DOHH2 (cell line): ENCODE measurements around the gene IFT122.

Experiments used
- EZH2phosphoT487 ChIP-seq: fragments of 200-600 bp; sonication (generic); IDR thresholded peaks from 2 replicates; pipeline ENCODE4 v1.6.1; 2017; ENCODE audit warnings: borderline replicate concordance, mild to moderate bottlenecking, antibody characterized with exemption, low read length, moderate library complexity, mixed read lengths
- TF ChIP-seq, protein P1 (sequence below): fragments of 200-600 bp; sonication (generic); IDR thresholded peaks from one replicate; pipeline ENCODE4 v1.5.1; 2014; ENCODE audit warnings: antibody characterized with exemption, mild to moderate bottlenecking, low read depth, low read length; ENCODE audit not compliant: poor library complexity, severe bottlenecking

GRCh38 chr3:129560269-129560787, 120.3 kb downstream of the IFT122 start:
- TF ChIP-seq, protein P1, sequence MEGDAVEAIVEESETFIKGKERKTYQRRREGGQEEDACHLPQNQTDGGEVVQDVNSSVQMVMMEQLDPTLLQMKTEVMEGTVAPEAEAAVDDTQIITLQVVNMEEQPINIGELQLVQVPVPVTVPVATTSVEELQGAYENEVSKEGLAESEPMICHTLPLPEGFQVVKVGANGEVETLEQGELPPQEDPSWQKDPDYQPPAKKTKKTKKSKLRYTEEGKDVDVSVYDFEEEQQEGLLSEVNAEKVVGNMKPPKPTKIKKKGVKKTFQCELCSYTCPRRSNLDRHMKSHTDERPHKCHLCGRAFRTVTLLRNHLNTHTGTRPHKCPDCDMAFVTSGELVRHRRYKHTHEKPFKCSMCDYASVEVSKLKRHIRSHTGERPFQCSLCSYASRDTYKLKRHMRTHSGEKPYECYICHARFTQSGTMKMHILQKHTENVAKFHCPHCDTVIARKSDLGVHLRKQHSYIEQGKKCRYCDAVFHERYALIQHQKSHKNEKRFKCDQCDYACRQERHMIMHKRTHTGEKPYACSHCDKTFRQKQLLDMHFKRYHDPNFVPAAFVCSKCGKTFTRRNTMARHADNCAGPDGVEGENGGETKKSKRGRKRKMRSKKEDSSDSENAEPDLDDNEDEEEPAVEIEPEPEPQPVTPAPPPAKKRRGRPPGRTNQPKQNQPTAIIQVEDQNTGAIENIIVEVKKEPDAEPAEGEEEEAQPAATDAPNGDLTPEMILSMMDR: no peak
- TF ChIP-seq EZH2phosphoT487: no peak
